ENCODE results near the gene C22orf42. TPM values are rescaled to one million over a fixed set of nuclear protein-coding genes. Genes with fewer than 3 reads are reported as not detected.
A peak's percentile ranks its signal among the peaks of the same experiment; 100 is the strongest.
"Not testable (repeated sequence)": the region's sequence is repeated elsewhere in the genome, so short reads cannot be mapped to it uniquely, and the experiment has no call there.

C22orf42 gene
- total RNA-seq, 1 donor from 2014 or later = not detected

DNA sequence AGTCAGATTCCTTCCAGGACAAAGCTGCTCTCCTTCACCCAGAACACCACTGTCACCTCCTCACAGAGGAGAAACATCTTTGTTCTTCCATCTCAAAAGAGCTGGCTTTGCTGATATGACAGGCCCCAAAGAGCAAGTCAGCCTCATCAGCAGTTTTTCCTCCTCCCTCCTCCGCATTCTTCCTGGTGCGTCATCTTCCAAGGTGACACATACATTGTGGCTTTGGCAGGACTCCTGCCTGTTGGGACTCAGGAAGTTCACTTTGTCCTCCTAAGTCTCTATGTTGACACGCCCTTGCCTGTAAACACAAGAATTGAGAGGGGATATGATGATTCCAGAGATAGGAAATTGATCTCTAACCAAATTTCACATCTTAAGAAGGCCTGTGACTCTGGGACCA is 23.1 kb downstream of the C22orf42 start:
- peak; percentile 58 for DNase-seq (ENCODE audit: low spot score)

DNA sequence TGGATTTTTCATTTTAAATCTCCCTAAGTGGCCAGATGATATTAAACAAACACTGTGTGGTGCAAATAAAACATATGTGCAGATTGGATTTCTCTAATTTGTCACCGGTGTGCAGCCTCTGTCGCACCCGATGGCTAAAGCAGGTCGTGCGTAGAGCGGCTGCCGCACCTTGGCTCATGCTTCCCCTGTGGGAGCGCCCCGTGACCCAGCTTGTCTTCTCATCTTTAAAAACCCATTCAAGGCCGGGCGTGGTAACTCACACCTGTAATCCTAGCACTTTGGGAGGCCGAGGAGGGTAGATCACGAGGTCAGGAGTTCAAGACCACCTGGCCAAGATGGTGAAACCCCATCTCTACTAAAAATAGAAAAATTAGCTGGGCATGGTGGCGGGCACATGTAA is 24.3 kb downstream of the C22orf42 start:
- DNase-seq (ENCODE audit: low spot score) = not testable (repeated sequence)

DNA sequence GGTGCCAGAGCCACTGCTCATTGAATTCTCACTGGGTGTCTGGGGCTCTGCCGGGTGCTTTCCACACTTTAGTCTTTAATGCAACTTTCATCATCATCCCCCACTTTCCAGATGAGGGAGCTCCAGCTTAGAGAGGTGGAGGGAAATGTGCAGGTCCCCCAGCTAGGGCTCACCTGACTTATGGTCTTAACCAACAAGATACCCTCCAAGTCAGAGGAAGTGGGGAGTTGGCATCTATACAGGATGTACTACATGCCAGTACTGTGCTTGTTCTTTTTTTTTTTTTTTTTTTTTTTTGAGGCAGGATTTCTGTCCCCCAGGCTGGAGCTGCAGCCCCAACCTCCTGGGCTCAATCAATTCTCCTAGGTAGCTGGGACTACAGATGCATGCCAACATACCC is 26.3 kb downstream of the C22orf42 start:
- DNase-seq (ENCODE audit: low spot score) = no peak

DNA sequence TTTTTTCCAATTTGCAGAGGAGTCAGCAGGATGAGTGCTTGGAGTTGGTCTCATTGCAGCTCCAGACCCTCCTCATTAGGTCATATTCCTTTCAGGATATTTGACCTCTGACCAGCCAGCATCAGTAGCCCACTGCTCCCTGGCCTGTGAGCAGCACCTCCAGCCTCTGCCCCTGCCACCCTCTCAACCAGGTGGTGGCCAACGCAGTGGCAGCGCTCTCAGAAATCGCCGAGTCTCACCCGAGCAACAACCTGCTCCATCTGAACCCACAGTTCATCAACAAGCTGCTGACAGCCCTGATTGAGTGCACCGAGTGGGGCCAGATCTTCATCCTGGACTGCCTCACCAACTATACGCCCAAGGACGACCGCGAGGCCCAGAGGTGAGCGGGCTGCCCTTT is 27.0 kb downstream of the C22orf42 start:
- no peak for DNase-seq (ENCODE audit: low spot score)

DNA sequence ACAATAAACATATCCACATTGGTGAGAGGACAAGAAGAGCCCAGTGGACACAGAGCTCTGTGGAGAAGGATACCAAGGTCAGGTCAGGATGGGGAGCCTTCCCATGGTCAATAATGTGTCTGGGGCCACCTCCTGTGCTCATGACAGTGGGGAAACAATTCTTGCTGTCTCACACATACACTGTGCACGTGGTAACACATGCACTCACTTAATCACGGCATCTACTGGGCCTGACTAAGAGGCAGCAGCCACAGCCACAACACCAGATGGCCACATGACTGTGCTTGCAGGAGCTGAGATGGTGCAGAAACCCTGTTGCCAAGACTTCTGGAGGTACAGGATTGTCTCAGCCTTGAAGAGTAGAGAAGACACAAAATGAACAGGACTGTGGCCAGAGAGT is 28.6 kb downstream of the C22orf42 start:
- DNase-seq (ENCODE audit: low spot score) = no peak

DNA sequence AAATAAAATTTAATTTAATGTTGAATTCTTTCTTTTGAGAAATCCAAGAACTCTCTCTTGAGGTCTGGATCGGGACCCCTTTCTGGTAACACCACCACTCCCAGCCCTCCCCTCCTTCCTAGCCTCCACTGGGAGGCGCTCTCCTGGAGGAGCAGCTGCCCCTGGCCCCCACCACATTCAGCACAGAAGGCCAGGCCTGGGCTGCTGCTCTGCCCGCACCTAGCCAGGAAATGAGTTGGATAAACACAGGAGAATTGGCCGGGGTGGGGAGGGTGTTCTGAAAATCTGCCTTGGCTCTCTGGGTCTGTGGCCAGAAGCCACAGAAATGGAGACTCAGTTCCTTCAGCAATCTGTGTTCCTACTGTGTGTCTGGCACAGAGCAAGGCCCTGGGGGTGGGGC is 31.2 kb downstream of the C22orf42 start:
- no peak for DNase-seq (ENCODE audit: low spot score)

DNA sequence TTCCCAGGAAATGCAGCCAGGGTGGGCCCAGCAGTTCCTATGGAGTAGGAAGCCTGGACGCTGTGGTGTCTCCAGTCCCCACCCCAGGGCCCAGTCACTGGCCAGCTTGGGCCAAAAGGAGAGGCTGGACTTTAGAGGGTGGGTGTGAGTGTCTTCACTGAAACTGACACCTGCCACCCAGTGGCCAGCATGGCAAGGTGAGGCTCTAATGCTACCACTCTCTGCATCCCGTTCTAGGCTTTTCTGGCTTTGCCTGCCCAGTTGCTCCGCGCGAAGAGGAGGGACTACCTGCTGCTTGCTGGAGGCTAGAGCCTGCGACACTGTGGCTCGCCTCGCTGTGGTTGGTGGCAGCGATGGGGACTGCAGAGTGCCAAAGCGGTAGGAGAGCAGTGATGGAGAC is 35.4 kb downstream of the C22orf42 start:
- DNase-seq (ENCODE audit: low spot score) = no peak

DNA sequence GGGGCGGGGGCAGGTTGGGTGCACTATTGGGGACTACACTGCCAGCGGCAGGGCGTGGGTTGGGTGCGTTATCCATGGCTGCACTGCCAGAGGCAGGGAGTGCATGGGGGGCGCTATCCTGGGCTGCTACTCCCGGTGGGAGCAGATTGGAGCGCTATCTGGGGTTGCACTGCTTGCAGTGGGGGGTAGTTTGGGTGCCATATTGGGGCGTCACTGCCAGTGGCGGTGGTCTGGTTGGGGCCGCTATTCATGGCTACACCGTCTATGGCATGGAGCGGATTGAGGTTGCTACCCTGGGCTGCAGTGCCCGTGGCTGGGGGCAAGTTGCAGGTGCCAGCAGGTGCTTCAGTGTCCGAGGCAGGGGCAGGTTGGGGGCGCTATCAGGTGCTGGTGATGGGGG is 36.2 kb downstream of the C22orf42 start:
- DNase-seq (ENCODE audit: low spot score) = no peak

DNA sequence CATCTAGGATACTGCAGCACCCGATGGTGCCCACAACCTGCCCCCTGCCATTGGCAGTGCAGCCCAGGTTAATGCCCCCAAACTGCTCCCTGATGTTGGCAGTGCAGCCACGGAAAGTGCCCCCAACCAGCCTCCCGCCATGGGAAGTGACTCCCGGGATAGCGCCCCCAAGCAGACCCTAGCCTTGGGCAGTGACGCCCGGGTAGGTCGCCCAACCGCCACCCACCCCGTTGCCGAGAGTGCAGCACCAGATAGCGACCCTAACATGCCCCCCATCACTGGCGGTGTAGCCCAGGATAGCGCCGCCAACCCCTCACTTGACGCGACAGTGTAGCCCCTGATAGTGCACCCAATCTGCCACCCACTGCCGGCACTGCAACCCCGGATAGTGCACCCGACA is 38.5 kb downstream of the C22orf42 start:
- no peak for DNase-seq (ENCODE audit: low spot score)

DNA sequence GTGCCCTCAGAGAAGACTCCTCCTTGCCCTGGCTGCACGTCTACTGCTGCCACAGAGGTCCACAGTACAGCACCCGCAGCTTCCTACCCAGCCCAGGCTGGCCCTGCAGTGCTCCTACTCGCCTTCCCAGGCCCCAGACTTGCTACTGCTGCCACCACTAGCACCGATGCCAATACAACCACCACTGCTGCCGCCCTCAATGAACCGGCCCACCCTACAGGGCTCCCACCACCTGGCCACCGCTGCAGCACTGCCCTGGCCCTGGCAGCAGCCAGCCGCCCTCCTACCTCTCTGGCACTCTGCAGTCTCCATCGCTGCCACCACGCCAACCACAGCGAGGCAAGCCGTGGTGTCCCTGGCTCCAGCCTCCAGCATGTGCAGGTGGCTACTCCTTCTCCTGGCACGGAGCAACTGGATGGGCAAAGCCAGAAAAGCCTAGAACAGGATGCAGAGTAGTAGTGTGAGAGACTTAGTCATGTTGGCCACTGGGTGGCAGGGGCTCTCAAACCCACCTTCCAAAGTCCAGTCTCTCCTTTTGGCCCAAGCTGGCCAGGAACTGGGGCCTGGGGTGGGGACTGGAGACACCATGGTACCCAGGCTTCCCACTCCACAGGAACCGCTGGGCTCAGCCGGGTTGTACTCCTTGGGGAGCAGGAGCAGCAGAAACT is 39.4 kb downstream of the C22orf42 start:
- no peak for DNase-seq (ENCODE audit: low spot score)

DNA sequence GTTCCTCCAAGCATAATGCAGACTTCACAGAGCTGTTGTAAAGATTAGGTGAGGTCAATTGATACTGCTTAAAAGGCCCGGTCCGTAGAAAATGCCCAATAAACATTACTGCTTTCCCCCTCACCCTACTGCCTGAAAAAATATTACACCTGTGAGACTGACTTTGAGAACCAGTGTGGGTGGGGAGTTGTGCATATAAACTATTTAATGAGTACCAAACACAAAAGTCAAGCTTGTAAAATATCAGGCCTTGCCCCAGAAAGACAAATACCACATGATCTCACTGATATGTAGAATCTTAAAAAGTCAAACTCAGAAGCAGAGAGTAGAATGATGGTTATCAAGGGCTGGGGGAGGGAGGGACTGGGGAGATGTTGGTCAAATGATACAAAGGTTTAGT is 46.7 kb downstream of the C22orf42 start:
- DNase-seq (ENCODE audit: low spot score) = no peak

DNA sequence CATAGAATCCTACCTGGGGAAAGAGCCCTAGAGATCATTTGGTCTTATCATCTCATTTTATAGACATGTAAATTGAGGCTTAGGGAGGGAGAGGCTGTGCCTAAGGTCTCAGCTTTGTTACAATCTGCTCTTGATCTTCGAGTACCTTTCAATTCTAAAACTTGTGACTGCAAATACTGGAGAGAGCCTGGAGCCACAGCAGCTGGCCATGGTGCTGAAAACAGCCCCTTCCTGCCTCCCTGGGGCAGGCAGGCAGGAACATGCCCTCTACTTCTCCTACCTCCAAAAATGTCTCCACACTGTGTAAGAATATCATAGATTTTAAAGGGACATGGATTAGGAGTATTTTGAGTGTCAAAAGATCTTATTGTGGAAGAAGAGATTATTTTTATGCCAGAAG is 52.2 kb downstream of the C22orf42 start:
- no peak for DNase-seq (ENCODE audit: low spot score)

DNA sequence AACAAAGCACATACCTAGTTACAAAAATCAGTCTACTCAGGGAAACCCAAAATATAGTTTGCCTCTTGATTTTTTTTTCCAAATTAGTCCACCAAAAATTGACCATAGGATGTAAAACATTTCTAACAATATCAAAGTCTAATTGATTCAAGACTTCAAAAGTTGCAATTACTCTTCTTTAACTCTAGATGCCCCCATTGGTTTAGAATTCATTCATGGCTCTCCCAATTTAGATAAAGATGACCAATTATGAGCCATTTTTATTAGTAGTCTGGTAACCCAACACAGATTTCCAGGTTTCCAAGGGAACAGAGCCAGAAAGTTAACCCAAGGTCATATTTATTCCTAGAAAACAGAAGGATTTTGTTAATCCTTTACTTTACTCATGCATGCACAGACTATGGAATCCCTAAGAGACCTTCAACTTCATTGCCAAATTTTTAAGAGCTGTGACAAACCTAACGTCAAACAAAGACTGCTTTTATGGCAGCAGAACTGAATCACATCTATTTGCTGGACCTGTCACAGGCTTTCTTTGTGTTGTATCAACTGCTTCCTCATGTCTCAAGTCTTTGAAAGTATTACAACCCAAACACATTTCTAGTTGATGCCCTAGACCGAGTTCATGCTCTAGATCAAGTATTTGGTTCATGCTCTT is 55.3 kb downstream of the C22orf42 start:
- DNase-seq (ENCODE audit: low spot score) = no peak

DNA sequence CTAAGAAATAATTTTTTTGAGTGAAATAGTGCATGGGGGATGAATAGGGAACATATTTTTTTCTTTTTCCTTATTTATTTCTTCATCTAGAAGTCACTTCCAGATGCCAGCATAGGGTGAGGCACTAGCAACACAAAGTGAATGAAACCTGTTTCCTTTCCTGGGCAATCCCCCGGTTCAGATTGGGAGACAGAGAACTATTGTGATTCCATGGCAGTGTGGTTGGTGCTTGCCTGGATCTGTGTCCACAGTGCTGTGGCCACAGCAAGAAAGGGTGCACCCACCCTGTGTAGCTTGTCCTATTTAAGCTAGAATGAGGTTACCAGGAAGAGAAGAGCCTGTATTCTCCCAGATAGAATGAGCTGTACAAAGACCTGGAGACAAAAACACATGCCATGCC is 58.4 kb downstream of the C22orf42 start:
- no peak for DNase-seq (ENCODE audit: low spot score)

Other genes starting within 250 kb of the C22orf42 start
- gene YWHAH, start 214.8 kb downstream of the C22orf42 start, total RNA-seq = 213 TPM
- gene SLC5A1, start 116.0 kb downstream of the C22orf42 start, total RNA-seq = 134 TPM
- gene RFPL2, start 45.8 kb upstream of the C22orf42 start, total RNA-seq = 0.14 TPM
- 0.81 TPM for gene SLC5A4, start 96.0 kb upstream of the C22orf42 start, total RNA-seq
- gene RFPL3, start 198.6 kb upstream of the C22orf42 start, total RNA-seq = not detected